Vagina (tissue), 2 donors: Measurements from ENCODE around the gene ZNF467.

Experiments used
- POLR2A ChIP-seq, 2 donors: fragments of 450-650 bp; IDR thresholded peaks; one replicate each; pipeline ENCODE4 v1.6.1; 2017; ENCODE audit warnings: antibody characterized with exemption in 2 of 2, mild to moderate bottlenecking in 2 of 2, moderate library complexity in 2 of 2
- POLR2AphosphoS5 ChIP-seq, 2 donors: sonication (generic); formaldehyde crosslinking; IDR thresholded peaks; one replicate each; pipeline ENCODE4 v1.9.0; 2017; ENCODE audit warnings: antibody characterized with exemption in 2 of 2, mild to moderate bottlenecking in 2 of 2, low read depth in 1 of 2; ENCODE audit not compliant: insufficient read depth in 1 of 2
- TF ChIP-seq, protein P1 (sequence below), 3 experiments: fragments of 450-650 bp in 2 of 3; fragments of 200-600 bp in 1 of 3; sonication (generic) in 1 of 3; IDR thresholded peaks; one replicate each; pipeline ENCODE4 v1.5.1; 2017 to 2019; ENCODE audit warnings: antibody characterized with exemption in 3 of 3, mild to moderate bottlenecking in 2 of 3, moderate library complexity in 2 of 3

DNA sequence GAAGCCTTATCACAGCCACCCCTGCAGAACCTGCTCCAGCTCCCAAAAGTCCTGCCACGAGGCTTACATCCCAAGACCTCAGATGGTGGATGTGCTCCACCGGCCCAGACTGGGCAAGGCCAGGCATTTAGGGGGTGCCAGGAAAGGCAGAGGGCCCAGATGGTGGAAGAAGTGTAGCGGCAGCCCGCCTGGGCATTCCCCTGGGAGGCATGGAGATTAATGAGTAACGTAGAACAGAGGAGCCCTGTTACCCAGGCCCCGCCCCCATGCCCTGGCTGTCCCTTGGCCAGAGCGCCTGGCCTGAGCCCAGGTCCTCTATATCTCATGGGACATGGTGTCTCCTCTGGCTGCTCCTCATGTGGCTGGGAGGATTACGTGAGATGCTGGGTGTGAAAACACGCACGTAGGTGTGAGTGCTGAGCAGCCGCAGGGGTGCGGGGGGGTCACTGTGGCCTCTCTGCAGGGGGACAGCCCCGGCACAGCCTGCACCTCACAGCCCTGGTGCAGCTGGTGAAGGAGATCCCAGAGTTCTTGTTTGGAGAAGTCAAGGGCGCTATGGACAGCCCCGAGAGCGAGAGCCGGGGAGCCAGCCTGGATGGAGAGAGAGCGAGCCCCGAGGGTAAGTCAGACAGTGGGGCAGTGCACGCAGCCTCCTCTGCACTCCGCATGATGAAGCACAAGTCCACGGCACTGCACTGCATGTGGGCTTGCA lies 52.9 kb downstream of the ZNF467 start:
- TF ChIP-seq, protein P1, sequence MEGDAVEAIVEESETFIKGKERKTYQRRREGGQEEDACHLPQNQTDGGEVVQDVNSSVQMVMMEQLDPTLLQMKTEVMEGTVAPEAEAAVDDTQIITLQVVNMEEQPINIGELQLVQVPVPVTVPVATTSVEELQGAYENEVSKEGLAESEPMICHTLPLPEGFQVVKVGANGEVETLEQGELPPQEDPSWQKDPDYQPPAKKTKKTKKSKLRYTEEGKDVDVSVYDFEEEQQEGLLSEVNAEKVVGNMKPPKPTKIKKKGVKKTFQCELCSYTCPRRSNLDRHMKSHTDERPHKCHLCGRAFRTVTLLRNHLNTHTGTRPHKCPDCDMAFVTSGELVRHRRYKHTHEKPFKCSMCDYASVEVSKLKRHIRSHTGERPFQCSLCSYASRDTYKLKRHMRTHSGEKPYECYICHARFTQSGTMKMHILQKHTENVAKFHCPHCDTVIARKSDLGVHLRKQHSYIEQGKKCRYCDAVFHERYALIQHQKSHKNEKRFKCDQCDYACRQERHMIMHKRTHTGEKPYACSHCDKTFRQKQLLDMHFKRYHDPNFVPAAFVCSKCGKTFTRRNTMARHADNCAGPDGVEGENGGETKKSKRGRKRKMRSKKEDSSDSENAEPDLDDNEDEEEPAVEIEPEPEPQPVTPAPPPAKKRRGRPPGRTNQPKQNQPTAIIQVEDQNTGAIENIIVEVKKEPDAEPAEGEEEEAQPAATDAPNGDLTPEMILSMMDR (IDR thresholded peaks at IDR 0.05): no peak
- TF ChIP-seq POLR2A (IDR thresholded peaks at IDR 0.05) (no peak), POLR2AphosphoS5 (IDR thresholded peaks at IDR 0.05; ENCODE audit: insufficient read depth in 1 of 2, low read depth in 1 of 2) (no peak)
